Left lung (tissue), 10 donors: ENCODE data around the gene LRIG1. TPM values are rescaled to one million over a fixed set of nuclear protein-coding genes. Genes with fewer than 3 reads are reported as not detected.
"Not testable (repeated sequence)": the region's sequence is repeated elsewhere in the genome, so short reads cannot be mapped to it uniquely, and the experiment has no call there.

ENCODE experiments used
- ATAC-seq: fragments of 200-7000 bp; cut with Tn5 transposase; one replicate; pipeline ENCODE4 v1.9.1; 2020; ENCODE audit warnings: moderate library complexity
- DNase-seq, 4 donors: peaks; one replicate each; pipeline ENCODE4 v3.0.0-alpha.2; 2013 to 2020
- H3K27ac ChIP-seq, 2 donors: fragments of 200-600 bp; sonication (generic) in 1 of 2; one replicate each; pipeline versions ENCODE4 v1.5.0 to v1.8.0; 2020 to 2021
- H3K27me3 ChIP-seq, 2 donors: fragments of 200-600 bp; sonication (generic) in 1 of 2; one replicate each; pipeline versions ENCODE4 v1.5.0 to v1.8.0; 2020 to 2021
- H3K36me3 ChIP-seq, 2 donors: fragments of 200-600 bp; sonication (generic) in 1 of 2; one replicate each; pipeline versions ENCODE4 v1.5.0 to v1.8.0; 2020 to 2021
- H3K4me1 ChIP-seq, 2 donors: fragments of 200-600 bp; one replicate each; pipeline ENCODE4 v1.8.0; 2021
- H3K4me3 ChIP-seq, 2 donors: fragments of 200-600 bp; sonication (generic) in 1 of 2; one replicate each; pipeline versions ENCODE4 v1.5.0 to v1.8.0; 2020 to 2021; ENCODE audit warnings: mild to moderate bottlenecking in 1 of 2
- H3K9me3 ChIP-seq, 2 donors: fragments of 200-600 bp; sonication (generic) in 1 of 2; one replicate each; pipeline versions ENCODE4 v1.5.0 to v1.8.0; 2020 to 2021
- CTCF ChIP-seq, 2 donors: fragments of 200-600 bp; sonication (generic) in 1 of 2; IDR thresholded peaks; one replicate each; pipeline versions ENCODE4 v1.5.0 to v1.8.0; 2021; ENCODE audit warnings: antibody characterized with exemption in 2 of 2
- intact Hi-C, 2 donors: fragments of 100-400 bp; cut with DNase I; formaldehyde crosslinking; loops; one replicate each; pipeline versions ENCODE4 v1.11.2 to v1.14.2; 2022
- polyA plus RNA-seq, 6 donors: library from polyadenylated mRNA; unstranded; fragments of 120-200 nt; gene quantifications; one replicate each; pipeline ENCODE4 v1.2.1, GENCODE V29; 2013; ENCODE audit not compliant: insufficient read length in 6 of 6
- total RNA-seq, 2 donors: library from RNA; stranded (reverse); fragmentation: NEBNext Ultra II Directional; extraction: Animal tissue kit (Norgen Biotek cat#: 25700); gene quantifications; one replicate each; pipeline ENCODE4 v1.2.1, GENCODE V29; 2021
- donor health status: DM: no; HTN: yes; CAD: no.
- donor health status: DM: no; HTN: no; CAD: no.

LRIG1 gene
- total and polyA plus RNA-seq, 8 donors, result 32.6 to 42.7 (median 35.7) TPM

- ATAC-seq (no peak), DNase-seq (no peak)
- H3K9me3 ChIP-seq, result peaks cover 0 to 1% of the 10 kb centered on the region in 2 donors
- no peaks in the 10 kb centered on the region for H3K36me3 ChIP-seq
- no peak for TF ChIP-seq CTCF (IDR thresholded peaks at IDR 0.05)
- peaks cover 9 to 18% of the 10 kb centered on the region in 2 donors for H3K4me1 ChIP-seq
- no peak overlapping the region for H3K27ac ChIP-seq
- no peak overlapping the region for H3K4me3 ChIP-seq
- intact Hi-C loops, result no loop called here
- no peaks in the 10 kb centered on the region for H3K27me3 ChIP-seq
Observed at GRCh38 chr3:66427352-66427751, 73.5 kb downstream of the LRIG1 start.

- H3K27ac ChIP-seq, result no peak overlapping the region
Observed at GRCh38 chr3:66426135-66426534, 74.7 kb downstream of the LRIG1 start.

GRCh38 chr3:66425576-66426114 lies 75.2 kb downstream of the LRIG1 start:
- H3K9me3 ChIP-seq, result peaks cover 0 to 11% of the 10 kb centered on the region in 2 donors
- TF ChIP-seq CTCF (IDR thresholded peaks at IDR 0.05), result no peak
- no peaks in the 10 kb centered on the region for H3K27me3 ChIP-seq
- intact Hi-C loops, result no loop called here
- no peaks in the 10 kb centered on the region for H3K36me3 ChIP-seq
- no peak overlapping the region for H3K27ac ChIP-seq
- ATAC-seq, result no peak
- H3K4me3 ChIP-seq, result no peak overlapping the region
- DNase-seq, result no peak
- peaks cover 9 to 18% of the 10 kb centered on the region in 2 donors for H3K4me1 ChIP-seq

More at GRCh38 chr3:66426135-66426534, 74.7 kb downstream of the LRIG1 start:
- no peak for TF ChIP-seq CTCF (IDR thresholded peaks at IDR 0.05)
- Histone ChIP-seq H3K4me1 (peaks cover 9 to 18% of the 10 kb centered on the region in 2 donors), H3K9me3 (peaks cover 0 to 11% of the 10 kb centered on the region in 2 donors), H3K36me3 (no peaks in the 10 kb centered on the region), H3K27me3 (no peaks in the 10 kb centered on the region), H3K4me3 (no peak overlapping the region)
- no peak for ATAC-seq
- DNase-seq, result no peak
- intact Hi-C loops, result no loop called here

GRCh38 chr3:66425032-66425431 lies 75.8 kb downstream of the LRIG1 start:
- H3K27ac ChIP-seq, result no peak overlapping the region
- ATAC-seq, result no peak

GRCh38 chr3:66423791-66424190 lies 77.0 kb downstream of the LRIG1 start:
- no peaks in the 10 kb centered on the region for H3K27me3 ChIP-seq
- intact Hi-C loops, result no loop called here
- DNase-seq (no peak), ATAC-seq (peak; percentile 76)
- H3K4me3 ChIP-seq, result no peak overlapping the region
- peaks cover 9 to 21% of the 10 kb centered on the region in 2 donors for H3K4me1 ChIP-seq
- peaks cover 0 to 11% of the 10 kb centered on the region in 2 donors for H3K9me3 ChIP-seq
- no peak for TF ChIP-seq CTCF (IDR thresholded peaks at IDR 0.05)
- H3K36me3 ChIP-seq, result no peaks in the 10 kb centered on the region
- no peak overlapping the region for H3K27ac ChIP-seq

More at GRCh38 chr3:66425032-66425431, 75.8 kb downstream of the LRIG1 start:
- Histone ChIP-seq H3K4me3 (no peak overlapping the region), H3K27me3 (no peaks in the 10 kb centered on the region), H3K36me3 (no peaks in the 10 kb centered on the region), H3K4me1 (peaks cover 9 to 18% of the 10 kb centered on the region in 2 donors), H3K9me3 (peaks cover 0 to 11% of the 10 kb centered on the region in 2 donors)
- DNase-seq, result no peak
- intact Hi-C loops, result no loop called here
- no peak for TF ChIP-seq CTCF (IDR thresholded peaks at IDR 0.05)

- H3K27me3 ChIP-seq, H3K36me3 ChIP-seq, intact Hi-C loops, ATAC-seq, H3K4me3 ChIP-seq, H3K27ac ChIP-seq, DNase-seq: not testable (repeated sequence)
- Histone ChIP-seq H3K4me1 (peaks cover 5 to 13% of the 10 kb centered on the region in 2 donors), H3K9me3 (peaks cover 0 to 11% of the 10 kb centered on the region in 2 donors)
Observed at GRCh38 chr3:66421893-66422292, 78.9 kb downstream of the LRIG1 start.

- ATAC-seq, H3K27me3 ChIP-seq, DNase-seq, H3K36me3 ChIP-seq, intact Hi-C loops, H3K27ac ChIP-seq, H3K4me3 ChIP-seq: not testable (repeated sequence)
- peaks cover 5 to 13% of the 10 kb centered on the region in 2 donors for H3K4me1 ChIP-seq
- H3K9me3 ChIP-seq, result peaks cover 0 to 11% of the 10 kb centered on the region in 2 donors
Observed at GRCh38 chr3:66421144-66421543, 79.7 kb downstream of the LRIG1 start.
